IMR-90 (cell line): ENCODE results near the gene NAGS. TPM values are rescaled to one million over a fixed set of nuclear protein-coding genes. Genes with fewer than 3 reads are reported as not detected.

Experiments
- ATAC-seq: fragments of 200-7000 bp; cut with Tn5 transposase; 2 replicates; pipeline ENCODE4 v1.9.1; 2020; ENCODE audit warnings: low read depth, mild to moderate bottlenecking, moderate library complexity
- BruUV-seq: library from RNA; stranded (reverse); fragments of 400-500 nt; replicated peaks from 2 replicates; lab custom pipeline; 2021; lab: Mats Ljungman, UMichigan
- CTCF ChIA-PET: fragments of 300-600 bp; formaldehyde crosslinking; extraction: SDS; loops from one replicate; lab custom pipeline; 2021; ENCODE audit warnings: antibody characterized with exemption; lab: Yijun Ruan, JAX
- POLR2A ChIA-PET: fragments of 300-600 bp; sonication (Branson Sonifier 250); formaldehyde crosslinking; loops from one replicate; lab custom pipeline; 2022; ENCODE audit warnings: antibody characterized with exemption; ENCODE audit not compliant: unreplicated experiment; lab: Charles Lee
- DNase-seq: peaks from one replicate; pipeline ENCODE4 v3.0.0; 2013
- H2AFZ ChIP-seq: replicated peaks from 2 replicates; pipeline ENCODE3; 2013; ENCODE audit warnings: low read length, mild to moderate bottlenecking; ENCODE audit not compliant: poor library complexity
- H2AK5ac ChIP-seq: 2 replicates; pipeline ENCODE4 v1.6.1; 2013; ENCODE audit warnings: low read depth, low read length, inconsistent platforms
- H2AK9ac ChIP-seq: replicated peaks from 2 replicates; pipeline ENCODE3; 2013; ENCODE audit warnings: mild to moderate bottlenecking, low read depth, low read length, moderate library complexity; ENCODE audit not compliant: poor library complexity
- H2BK120ac ChIP-seq: 2 replicates; pipeline ENCODE4 v1.6.1; 2013; ENCODE audit warnings: low read depth, low read length, inconsistent platforms
- H2BK15ac ChIP-seq: 3 replicates; pipeline ENCODE4 v1.6.1; 2013; ENCODE audit warnings: low read depth, low read length, inconsistent platforms
- H2BK20ac ChIP-seq: 2 replicates; pipeline ENCODE4 v1.6.1; 2013; ENCODE audit warnings: low read depth, mild to moderate bottlenecking, inconsistent platforms, low read length, moderate library complexity
- H2BK5ac ChIP-seq: 2 replicates; pipeline ENCODE4 v1.6.1; 2013; ENCODE audit warnings: mild to moderate bottlenecking, low read depth, low read length, inconsistent platforms; ENCODE audit not compliant: poor library complexity, severe bottlenecking
- H3K14ac ChIP-seq: replicated peaks from 2 replicates; pipeline ENCODE4 v1.6.1; 2013; ENCODE audit warnings: low read depth, low read length, inconsistent platforms
- H3K18ac ChIP-seq: 2 replicates; pipeline ENCODE4 v1.6.1; 2013; ENCODE audit warnings: low read depth, low read length, control low read depth
- H3K23ac ChIP-seq: 2 replicates; pipeline ENCODE4 v1.6.1; 2013; ENCODE audit warnings: low read depth, low read length, inconsistent platforms
- H3K27ac ChIP-seq: 2 replicates; pipeline ENCODE4 v1.5.1; 2013; ENCODE audit warnings: mild to moderate bottlenecking, control low read depth, low read length; ENCODE audit not compliant: insufficient read depth
- H3K27me3 ChIP-seq: 2 replicates; pipeline ENCODE4 v1.6.1; 2013; ENCODE audit warnings: low read length; ENCODE audit not compliant: control insufficient read depth, insufficient read depth
- H3K36me3 ChIP-seq: 2 replicates; pipeline ENCODE4 v1.6.1; 2013; ENCODE audit warnings: low read length, mixed read lengths; ENCODE audit not compliant: control insufficient read depth, insufficient read depth
- H3K4ac ChIP-seq: 2 replicates; pipeline ENCODE4 v1.6.1; 2013; ENCODE audit warnings: low read depth, low read length, inconsistent platforms
- H3K4me1 ChIP-seq: 2 replicates; pipeline ENCODE4 v1.6.1; 2013; ENCODE audit warnings: low read length, mixed read lengths; ENCODE audit not compliant: control insufficient read depth, insufficient read depth
- H3K4me2 ChIP-seq: 2 replicates; pipeline ENCODE4 v1.6.1; 2013; ENCODE audit warnings: low read depth, mild to moderate bottlenecking, control low read depth, low read length, moderate library complexity
- H3K4me3 ChIP-seq: 2 replicates; pipeline ENCODE4 v1.5.1; 2013; ENCODE audit warnings: low read depth, mild to moderate bottlenecking, control low read depth, low read length, moderate library complexity; ENCODE audit not compliant: insufficient read depth
- H3K56ac ChIP-seq: 2 replicates; pipeline ENCODE4 v1.6.1; 2013; ENCODE audit warnings: low read length, inconsistent platforms; ENCODE audit not compliant: insufficient read depth; ENCODE audit errors: extremely low read depth
- H3K79me1 ChIP-seq, 2 experiments: 2 replicates each; pipeline ENCODE4 v1.6.1; 2013; ENCODE audit warnings: low read length in 2 of 2, inconsistent platforms in 1 of 2, low read depth in 1 of 2
- H3K9ac ChIP-seq: 2 replicates; pipeline ENCODE4 v1.6.1; 2013; ENCODE audit warnings: low read depth, low read length, control low read depth
- H3K9me1 ChIP-seq: 2 replicates; pipeline ENCODE4 v1.6.1; 2013; ENCODE audit warnings: low read length, inconsistent platforms; ENCODE audit not compliant: insufficient read depth
- H3K9me3 ChIP-seq: 2 replicates; pipeline ENCODE4 v1.6.1; 2013; ENCODE audit warnings: low read length; ENCODE audit not compliant: control insufficient read depth, insufficient read depth
- H4K20me1 ChIP-seq: 2 replicates; pipeline ENCODE4 v1.6.1; 2013; ENCODE audit warnings: low read length, inconsistent platforms; ENCODE audit not compliant: insufficient read depth
- H4K5ac ChIP-seq: 2 replicates; pipeline ENCODE4 v1.6.1; 2013; ENCODE audit warnings: mild to moderate bottlenecking, low read depth, low read length, control low read depth
- H4K8ac ChIP-seq, 2 experiments: 2 replicates each; pipeline ENCODE4 v1.6.1; 2013; ENCODE audit warnings: low read depth in 2 of 2, low read length in 2 of 2, control low read depth in 1 of 2, inconsistent platforms in 1 of 2
- H4K91ac ChIP-seq: 2 replicates; pipeline ENCODE4 v1.6.1; 2013; ENCODE audit warnings: low read depth, low read length, inconsistent platforms; ENCODE audit not compliant: insufficient read depth
- CEBPB ChIP-seq: IDR thresholded peaks from 2 replicates; pipeline ENCODE4 v1.6.1; 2012; ENCODE audit warnings: low read depth, low read length, improper control_type of control experiment
- CHD1 ChIP-seq: IDR thresholded peaks from 2 replicates; pipeline ENCODE4 v1.6.1; 2012; ENCODE audit warnings: low read depth, low read length, improper control_type of control experiment
- FOS ChIP-seq: fragments of 150-350 bp; IDR thresholded peaks from 2 replicates; pipeline ENCODE4 v1.6.1; 2016; ENCODE audit warnings: low read depth, low read length
- NFE2L2 ChIP-seq: fragments of 150-350 bp; IDR thresholded peaks from 2 replicates; pipeline ENCODE4 v1.6.1; 2016; ENCODE audit warnings: low read depth, mild to moderate bottlenecking, low read length
- POLR2A ChIP-seq: IDR thresholded peaks from 2 replicates; pipeline ENCODE4 v1.6.1; 2012; ENCODE audit warnings: mild to moderate bottlenecking, low read depth, low read length
- RAD21 ChIP-seq: IDR thresholded peaks from 2 replicates; pipeline ENCODE4 v1.6.1; 2012; ENCODE audit warnings: low read length, improper control_type of control experiment
- SMC3 ChIP-seq: fragments of 150-350 bp; IDR thresholded peaks from 2 replicates; pipeline ENCODE4 v1.6.1; 2016; ENCODE audit warnings: low read depth, mild to moderate bottlenecking, antibody characterized with exemption, low read length, moderate library complexity
- WGBS, 2 experiments: methylation state at CpG; one replicate each; pipeline versions ENCODE4 v1.1.5 to v1.1.7; 2013; ENCODE audit warnings: missing lambda C conversion rate in 2 of 2; ENCODE audit not compliant: insufficient read length in 1 of 2; ENCODE audit errors: extremely low coverage in 2 of 2; 5-methylcytosine and 5-hydroxymethylcytosine counted together
- dilution Hi-C: fragments of 300-500 bp; cut with HindIII; formaldehyde crosslinking; loops from one replicate; pipeline ENCODE4 v1.14.3; 2018; ENCODE audit warnings: low sequenced_read_pairs; ENCODE audit not compliant: unreplicated experiment
- in situ Hi-C: fragments of 300-500 bp; cut with MboI; formaldehyde crosslinking; loops from 3 replicates; pipeline ENCODE4 v1.14.3; 2019; ENCODE audit warnings: low sequenced_read_pairs, inconsistent platforms, mixed read lengths
- intact Hi-C: fragments of 100-400 bp; cut with micrococcal nuclease; formaldehyde crosslinking; loops from 2 replicates; pipeline ENCODE4 v1.10.0; 2022
- polyA plus RNA-seq, 3 experiments: library from polyadenylated mRNA; depleted of rRNA; stranded (reverse); fragments of >200 nt; gene quantifications; 2 replicates each; pipeline ENCODE4 v1.2.3, GENCODE V29; 2012; ENCODE audit warnings: low replicate concordance in 1 of 3
- total RNA-seq: library from RNA; depleted of rRNA; stranded (reverse); fragments of >200 nt; gene quantifications from 2 replicates; pipeline ENCODE4 v1.2.3, GENCODE V29; 2012
- TF ChIP-seq, protein P1 (sequence below): conservative IDR thresholded peaks from 2 replicates; pipeline ENCODE4 v1.5.1; 2012; ENCODE audit warnings: mild to moderate bottlenecking, low read depth, low read length, improper control_type of control experiment
- TF ChIP-seq, protein P2 (sequence below): fragments of 150-350 bp; IDR thresholded peaks from 2 replicates; pipeline ENCODE4 v1.6.1; 2017; ENCODE audit warnings: mild to moderate bottlenecking, antibody characterized with exemption, low read length, low read depth

NAGS gene
- total and polyA plus RNA-seq, 2 of the 4 experiments (the other 2 are of a cell fraction): 0.54 to 0.99 TPM

DNA sequence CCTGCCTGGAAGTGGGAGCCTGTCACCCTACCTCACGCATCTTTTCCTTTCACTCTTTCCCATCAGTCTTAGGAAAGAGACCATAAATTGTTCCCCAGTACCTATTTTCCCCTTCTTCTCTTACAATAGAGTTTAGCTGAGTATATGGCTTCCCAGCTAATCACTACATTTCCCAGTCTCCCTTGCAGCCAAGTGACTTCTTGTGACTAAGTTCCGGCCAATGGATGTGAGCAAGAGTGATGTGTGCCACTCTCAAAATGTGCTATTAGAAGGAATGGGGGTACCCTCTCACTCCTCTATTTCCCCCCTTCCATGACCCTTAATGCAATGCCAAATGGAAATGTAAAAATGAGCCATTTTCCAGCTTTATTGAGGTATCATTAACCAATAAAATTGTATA is 42.5 kb upstream of the NAGS start:
- H3K9me1 ChIP-seq: no peaks in the 10 kb centered on the region
- TF ChIP-seq, protein P1, sequence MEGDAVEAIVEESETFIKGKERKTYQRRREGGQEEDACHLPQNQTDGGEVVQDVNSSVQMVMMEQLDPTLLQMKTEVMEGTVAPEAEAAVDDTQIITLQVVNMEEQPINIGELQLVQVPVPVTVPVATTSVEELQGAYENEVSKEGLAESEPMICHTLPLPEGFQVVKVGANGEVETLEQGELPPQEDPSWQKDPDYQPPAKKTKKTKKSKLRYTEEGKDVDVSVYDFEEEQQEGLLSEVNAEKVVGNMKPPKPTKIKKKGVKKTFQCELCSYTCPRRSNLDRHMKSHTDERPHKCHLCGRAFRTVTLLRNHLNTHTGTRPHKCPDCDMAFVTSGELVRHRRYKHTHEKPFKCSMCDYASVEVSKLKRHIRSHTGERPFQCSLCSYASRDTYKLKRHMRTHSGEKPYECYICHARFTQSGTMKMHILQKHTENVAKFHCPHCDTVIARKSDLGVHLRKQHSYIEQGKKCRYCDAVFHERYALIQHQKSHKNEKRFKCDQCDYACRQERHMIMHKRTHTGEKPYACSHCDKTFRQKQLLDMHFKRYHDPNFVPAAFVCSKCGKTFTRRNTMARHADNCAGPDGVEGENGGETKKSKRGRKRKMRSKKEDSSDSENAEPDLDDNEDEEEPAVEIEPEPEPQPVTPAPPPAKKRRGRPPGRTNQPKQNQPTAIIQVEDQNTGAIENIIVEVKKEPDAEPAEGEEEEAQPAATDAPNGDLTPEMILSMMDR: no peak
- TF ChIP-seq RAD21: no peak
- TF ChIP-seq SMC3: no peak
- TF ChIP-seq, protein P2, sequence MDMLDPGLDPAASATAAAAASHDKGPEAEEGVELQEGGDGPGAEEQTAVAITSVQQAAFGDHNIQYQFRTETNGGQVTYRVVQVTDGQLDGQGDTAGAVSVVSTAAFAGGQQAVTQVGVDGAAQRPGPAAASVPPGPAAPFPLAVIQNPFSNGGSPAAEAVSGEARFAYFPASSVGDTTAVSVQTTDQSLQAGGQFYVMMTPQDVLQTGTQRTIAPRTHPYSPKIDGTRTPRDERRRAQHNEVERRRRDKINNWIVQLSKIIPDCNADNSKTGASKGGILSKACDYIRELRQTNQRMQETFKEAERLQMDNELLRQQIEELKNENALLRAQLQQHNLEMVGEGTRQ: no peak
- TF ChIP-seq CEBPB: no peak
- no peak for TF ChIP-seq FOS
- no peak for TF ChIP-seq NFE2L2
- TF ChIP-seq CHD1: no peak
- no peak for TF ChIP-seq POLR2A
- no peak overlapping the region for H3K4me3 ChIP-seq
- no peak overlapping the region for H4K8ac ChIP-seq
- no peak overlapping the region for H4K5ac ChIP-seq
- H2BK15ac ChIP-seq: no peak overlapping the region
- no peak overlapping the region for H2AFZ ChIP-seq
- intact Hi-C loops: no loop called here
- H3K14ac ChIP-seq: no peak overlapping the region
- peaks cover 26% of the 10 kb centered on the region for H3K27me3 ChIP-seq
- no peaks in the 10 kb centered on the region for H3K36me3 ChIP-seq
- 80% methylated on average over 1 of the region's 2 CpGs; no CpG with 5 or more reads in 1 of the 2 experiments for WGBS, 2 experiments
- no TSS peak for BruUV-seq
- H2AK9ac ChIP-seq: no peak overlapping the region
- no peaks in the 10 kb centered on the region for H3K9me3 ChIP-seq
- H2BK5ac ChIP-seq: no peak overlapping the region
- H4K91ac ChIP-seq: no peak overlapping the region
- CTCF ChIA-PET: no interaction called here
- no peak overlapping the region for H2BK120ac ChIP-seq
- H3K23ac ChIP-seq: no peak overlapping the region
- no peak overlapping the region for H3K18ac ChIP-seq
- no peak overlapping the region for H3K4me2 ChIP-seq
- in situ Hi-C loops: no loop called here
- H3K79me1 ChIP-seq: no peaks in the 10 kb centered on the region
- no peak overlapping the region for H3K9ac ChIP-seq
- H3K56ac ChIP-seq: no peak overlapping the region
- ATAC-seq (no peak), DNase-seq (no peak)
- no peak overlapping the region for H3K27ac ChIP-seq
- POLR2A ChIA-PET: no interaction called here
- H2AK5ac ChIP-seq: no peak overlapping the region
- H2BK20ac ChIP-seq: no peak overlapping the region
- no peaks in the 10 kb centered on the region for H3K4me1 ChIP-seq
- H3K4ac ChIP-seq: no peak overlapping the region
- dilution Hi-C loops: no loop called here
- no peaks in the 10 kb centered on the region; the same call in 1 of the 2 replicates for H4K20me1 ChIP-seq
